H1 (cell line): Measurements from ENCODE around the gene GPLD1.

Experiments used
- CTCF ChIP-seq, 3 experiments: IDR thresholded peaks; 1 replicate in 2 of 3; 2 replicates in 1 of 3; pipeline versions ENCODE4 v1.5.1 to v1.6.1; 2011; ENCODE audit warnings: low read length in 3 of 3, mild to moderate bottlenecking in 3 of 3, inconsistent platforms in 2 of 3, low read depth in 1 of 3, moderate library complexity in 1 of 3; ENCODE audit not compliant: insufficient read depth in 1 of 3; ENCODE audit errors: control extremely low read depth in 1 of 3
- TAF7 ChIP-seq: optimal IDR thresholded peaks from 2 replicates; pipeline ENCODE3; 2011; ENCODE audit warnings: low read depth, mild to moderate bottlenecking, inconsistent platforms, low read length, moderate library complexity, borderline replicate concordance
- YY1 ChIP-seq: IDR thresholded peaks from 2 replicates; pipeline ENCODE4 v1.6.1; 2011; ENCODE audit warnings: low read depth, mild to moderate bottlenecking, low read length

GRCh38 chr6:24517659-24518543 lies 28.5 kb upstream of the GPLD1 start:
- no peak for TF ChIP-seq YY1
- no peak for TF ChIP-seq CTCF (IDR thresholded peaks at IDR 0.05; ENCODE audit: control extremely low read depth in 1 of 3, insufficient read depth in 1 of 3, low read depth in 1 of 3, low read length in 3 of 3)
- TF ChIP-seq TAF7 = no peak
